Stimulated activated naive CD8-positive, alpha-beta T cell treated with anti-CD3 and anti-CD28 coated beads, Interleukin-15, amount 100 ng/mL, for 72 hours (primary cell): ENCODE results near the gene LHCGR.

Experiments
- ATAC-seq: fragments of 150-1000 bp; cut with Tn5 transposase; 2 replicates; pipeline ENCODE4 v1.10.0; 2021; ENCODE audit warnings: mild to moderate bottlenecking, moderate library complexity
- DNase-seq, 2 donors: peaks; one replicate each; pipeline ENCODE4 v3.0.0; 2021 to 2022
- H3K27ac Mint-ChIP-seq, 2 donors: one replicate each; pipeline ENCODE4 v1.8.0; 2022; ENCODE audit warnings: mild to moderate bottlenecking in 2 of 2, mixed read lengths in 2 of 2, moderate library complexity in 2 of 2
- H3K27me3 Mint-ChIP-seq: one replicate; pipeline ENCODE4 v1.8.0; 2022; ENCODE audit warnings: mixed read lengths
- H3K4me1 Mint-ChIP-seq: one replicate; pipeline ENCODE4 v1.8.0; 2022; ENCODE audit warnings: mild to moderate bottlenecking, mixed read lengths
- H3K4me3 Mint-ChIP-seq, 2 donors: one replicate each; pipeline ENCODE4 v1.8.0; 2022; ENCODE audit warnings: mild to moderate bottlenecking in 2 of 2, mixed read lengths in 2 of 2, moderate library complexity in 1 of 2
- H3K9me3 Mint-ChIP-seq, 2 donors: one replicate each; pipeline ENCODE4 v1.8.0; 2022; ENCODE audit warnings: mixed read lengths in 2 of 2

The LHCGR gene

GRCh38 chr2:48755473-48755872 lies at the start of gene LHCGR:
Gene LHCGR, minus strand, starts transcription at chr2:48755724. Its CDS starts 53 bp downstream, at chr2:48755671.
- H3K27me3 Mint-ChIP-seq, result peaks cover 34% of the 10 kb centered on the region
- DNase-seq (no peak), ATAC-seq (peak; percentile 39)
- peaks cover 6% of the 10 kb centered on the region for H3K4me1 Mint-ChIP-seq
- no peaks in the 10 kb centered on the region for H3K9me3 Mint-ChIP-seq
- H3K27ac Mint-ChIP-seq, result no peak within 1 kb of the TSS
- H3K4me3 Mint-ChIP-seq, result no peak within 1 kb of the TSS

DNA sequence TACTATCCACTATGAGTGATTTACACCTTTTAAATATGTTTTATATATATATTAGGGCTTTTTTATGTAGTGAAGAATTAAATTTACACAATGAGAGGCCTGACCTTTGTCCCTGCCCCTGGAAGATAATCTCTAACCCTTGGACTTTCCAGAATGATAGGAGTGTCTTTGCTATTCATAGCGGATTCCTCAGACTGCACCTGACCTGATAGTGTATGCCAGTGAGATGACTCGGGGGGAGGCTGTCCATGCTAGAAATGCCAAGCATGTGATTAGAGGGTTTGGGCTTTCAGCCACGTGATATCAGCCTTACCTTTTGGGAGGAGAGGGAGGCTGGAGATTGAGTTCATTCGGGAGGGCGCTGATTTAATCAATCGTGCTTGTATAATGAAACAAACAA lies 44.1 kb upstream of the LHCGR start:
- peaks cover 7 to 15% of the 10 kb centered on the region in 2 donors for H3K9me3 Mint-ChIP-seq
- ATAC-seq, result no peak
- H3K27me3 Mint-ChIP-seq, result no peaks in the 10 kb centered on the region
- H3K27ac Mint-ChIP-seq, result no peak overlapping the region
- no peak overlapping the region for H3K4me3 Mint-ChIP-seq
- no peak for DNase-seq
- no peaks in the 10 kb centered on the region for H3K4me1 Mint-ChIP-seq

DNA sequence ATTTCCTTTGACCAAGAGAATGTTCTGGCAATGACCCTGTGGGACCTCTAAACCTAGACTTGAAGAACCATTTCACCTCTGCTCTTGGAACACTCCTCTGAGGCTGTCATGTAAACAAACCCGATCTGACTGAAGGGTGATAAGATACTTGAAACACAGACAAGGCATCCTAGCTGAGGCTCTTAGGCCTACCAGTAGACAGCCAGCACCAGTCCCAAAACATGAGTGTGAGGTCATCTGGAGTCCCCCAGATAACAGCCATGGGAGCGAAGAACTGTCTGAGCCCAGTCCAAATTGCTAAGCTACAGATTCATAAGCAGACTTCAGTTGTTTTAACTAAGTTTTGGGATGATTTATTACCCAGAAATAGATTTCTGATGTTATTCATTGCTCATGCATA lies 39.5 kb upstream of the LHCGR start:
- Mint-ChIP-seq H3K4me1 (no peaks in the 10 kb centered on the region), H3K4me3 (no peak overlapping the region), H3K27ac (no peak overlapping the region)

DNA sequence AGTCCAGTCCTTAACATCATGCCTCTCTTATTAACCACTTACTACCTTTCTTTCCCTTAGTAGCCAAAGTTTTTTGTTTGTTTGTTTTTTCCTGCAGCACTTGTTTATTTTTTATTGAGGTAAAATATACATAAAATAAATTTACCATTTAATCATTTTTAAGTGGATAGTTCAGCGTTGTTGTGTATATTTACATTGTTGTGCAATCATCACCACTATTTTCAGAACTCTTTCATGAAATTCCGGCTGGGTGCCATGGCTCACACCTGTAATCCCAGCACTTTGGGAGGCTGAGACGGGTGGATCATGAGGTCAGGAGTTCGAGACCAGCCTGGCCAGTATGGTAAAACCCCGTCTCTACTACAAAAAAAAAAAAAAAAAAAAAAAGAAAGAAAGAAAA lies 38.1 kb upstream of the LHCGR start:
- Mint-ChIP-seq H3K4me1 (no peaks in the 10 kb centered on the region), H3K9me3 (peaks cover 7 to 28% of the 10 kb centered on the region in 2 donors), H3K4me3 (no peak overlapping the region), H3K27ac (no peak overlapping the region), H3K27me3 (peaks cover 8% of the 10 kb centered on the region)
- ATAC-seq (no peak), DNase-seq (no peak)

More for the DNA sequence above, 39.5 kb upstream of the LHCGR start:
- peaks cover 8% of the 10 kb centered on the region for H3K27me3 Mint-ChIP-seq
- ATAC-seq (no peak), DNase-seq (no peak)
- H3K9me3 Mint-ChIP-seq, result peaks cover 7 to 25% of the 10 kb centered on the region in 2 donors

GRCh38 chr2:48792030-48792429 lies 36.5 kb upstream of the LHCGR start:
- Mint-ChIP-seq H3K27me3 (peaks cover 8% of the 10 kb centered on the region), H3K4me3 (no peak overlapping the region), H3K9me3 (peaks cover 7 to 26% of the 10 kb centered on the region in 2 donors), H3K27ac (no peak overlapping the region), H3K4me1 (no peaks in the 10 kb centered on the region)
- DNase-seq (no peak), ATAC-seq (no peak)

- Mint-ChIP-seq H3K9me3 (peaks cover 0 to 12% of the 10 kb centered on the region in 2 donors), H3K4me1 (no peaks in the 10 kb centered on the region), H3K27me3 (peaks cover 8% of the 10 kb centered on the region), H3K4me3 (no peak overlapping the region), H3K27ac (no peak overlapping the region)
- DNase-seq, result no peak
- ATAC-seq, result no peak
Measured at GRCh38 chr2:48790407-48791170, 35.1 kb upstream of the LHCGR start.

GRCh38 chr2:48787580-48787979 lies 32.1 kb upstream of the LHCGR start:
- Mint-ChIP-seq H3K4me1 (no peaks in the 10 kb centered on the region), H3K27ac (no peak overlapping the region)
- ATAC-seq, result no peak

GRCh38 chr2:48781366-48781765 lies 25.8 kb upstream of the LHCGR start:
- ATAC-seq (no peak), DNase-seq (no peak)
- H3K27ac Mint-ChIP-seq, result no peak overlapping the region
- no peak overlapping the region for H3K4me3 Mint-ChIP-seq
- no peaks in the 10 kb centered on the region for H3K9me3 Mint-ChIP-seq
- H3K27me3 Mint-ChIP-seq, result no peaks in the 10 kb centered on the region
- no peaks in the 10 kb centered on the region for H3K4me1 Mint-ChIP-seq

More at GRCh38 chr2:48787580-48787979, 32.1 kb upstream of the LHCGR start:
- H3K9me3 Mint-ChIP-seq, result peaks cover 0 to 12% of the 10 kb centered on the region in 2 donors
- no peak for DNase-seq
- H3K4me3 Mint-ChIP-seq, result no peak overlapping the region
- peaks cover 8% of the 10 kb centered on the region for H3K27me3 Mint-ChIP-seq

GRCh38 chr2:48779019-48779716 lies 23.6 kb upstream of the LHCGR start:
- ATAC-seq, result no peak
- H3K9me3 Mint-ChIP-seq, result no peaks in the 10 kb centered on the region

GRCh38 chr2:48774251-48774650 lies 18.7 kb upstream of the LHCGR start:
- Mint-ChIP-seq H3K4me3 (no peak overlapping the region), H3K9me3 (no peaks in the 10 kb centered on the region), H3K27ac (no peak overlapping the region), H3K4me1 (no peaks in the 10 kb centered on the region), H3K27me3 (peaks cover 2% of the 10 kb centered on the region)
- DNase-seq (no peak), ATAC-seq (no peak)

More at GRCh38 chr2:48779019-48779716, 23.6 kb upstream of the LHCGR start:
- DNase-seq, result no peak
- no peaks in the 10 kb centered on the region for H3K27me3 Mint-ChIP-seq
- H3K4me1 Mint-ChIP-seq, result no peaks in the 10 kb centered on the region
- H3K4me3 Mint-ChIP-seq, result no peak overlapping the region
- H3K27ac Mint-ChIP-seq, result no peak overlapping the region

GRCh38 chr2:48771241-48772014 lies 15.9 kb upstream of the LHCGR start:
- Mint-ChIP-seq H3K9me3 (peaks cover 0 to 3% of the 10 kb centered on the region in 2 donors), H3K27ac (no peak overlapping the region), H3K4me3 (no peak overlapping the region), H3K27me3 (peaks cover 12% of the 10 kb centered on the region), H3K4me1 (no peaks in the 10 kb centered on the region)
- DNase-seq (no peak), ATAC-seq (no peak)

GRCh38 chr2:48770181-48770580 lies 14.7 kb upstream of the LHCGR start:
- no peak for DNase-seq
- no peak overlapping the region for H3K27ac Mint-ChIP-seq
- peaks cover 0 to 7% of the 10 kb centered on the region in 2 donors for H3K9me3 Mint-ChIP-seq
- H3K27me3 Mint-ChIP-seq, result peaks cover 12% of the 10 kb centered on the region
- no peaks in the 10 kb centered on the region for H3K4me1 Mint-ChIP-seq
- ATAC-seq, result no peak
- H3K4me3 Mint-ChIP-seq, result no peak overlapping the region

GRCh38 chr2:48768669-48769068 lies 13.1 kb upstream of the LHCGR start:
- peaks cover 7 to 8% of the 10 kb centered on the region in 2 donors for H3K9me3 Mint-ChIP-seq
- no peak for ATAC-seq
- no peaks in the 10 kb centered on the region for H3K4me1 Mint-ChIP-seq
- H3K27me3 Mint-ChIP-seq, result peaks cover 12% of the 10 kb centered on the region
- DNase-seq, result no peak
- no peak overlapping the region for H3K4me3 Mint-ChIP-seq
- no peak overlapping the region for H3K27ac Mint-ChIP-seq

DNA sequence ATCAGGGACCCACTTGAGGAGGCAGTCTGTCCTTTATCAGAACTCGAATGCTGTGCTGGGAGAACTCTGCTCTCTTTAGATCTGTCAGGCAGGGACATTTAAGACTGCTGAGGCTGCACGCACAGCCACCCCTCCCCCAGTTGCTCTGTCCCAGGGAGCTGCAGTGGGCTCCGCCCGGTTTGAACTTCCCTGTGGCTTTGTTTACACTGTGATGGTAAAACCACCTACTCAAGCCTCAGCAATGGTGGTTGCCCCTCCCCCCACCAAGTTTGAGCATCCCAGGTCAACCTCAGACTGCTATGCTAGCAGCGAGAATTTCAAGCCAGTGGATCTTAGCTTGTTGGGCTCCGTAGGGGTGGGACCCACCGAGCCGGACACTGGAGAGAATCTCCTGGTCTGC lies 11.8 kb upstream of the LHCGR start:
- Mint-ChIP-seq H3K4me1 (no peaks in the 10 kb centered on the region), H3K4me3 (no peak overlapping the region), H3K27me3 (peaks cover 12% of the 10 kb centered on the region), H3K9me3 (peaks cover 7 to 8% of the 10 kb centered on the region in 2 donors), H3K27ac (no peak overlapping the region)
- ATAC-seq, result no peak
- no peak for DNase-seq

- no peak overlapping the region for H3K27ac Mint-ChIP-seq
- peaks cover 5% of the 10 kb centered on the region for H3K4me1 Mint-ChIP-seq
- DNase-seq, result no peak
- H3K4me3 Mint-ChIP-seq, result no peak overlapping the region
- peaks cover 0 to 8% of the 10 kb centered on the region in 2 donors for H3K9me3 Mint-ChIP-seq
- ATAC-seq, result no peak
- H3K27me3 Mint-ChIP-seq, result peaks cover 15% of the 10 kb centered on the region
Measured at GRCh38 chr2:48760826-48761225, 5.3 kb upstream of the LHCGR start.

- Mint-ChIP-seq H3K4me1 (peaks cover 6% of the 10 kb centered on the region), H3K4me3 (no peak overlapping the region), H3K27ac (no peak overlapping the region), H3K27me3 (peaks cover 26% of the 10 kb centered on the region), H3K9me3 (peaks cover 0 to 7% of the 10 kb centered on the region in 2 donors)
- DNase-seq (no peak), ATAC-seq (no peak)
Measured at GRCh38 chr2:48759682-48760081, 4.2 kb upstream of the LHCGR start.
